Small intestine (tissue), 7 donors: ENCODE results near the gene TEDC1. TPM values are rescaled to one million over a fixed set of nuclear protein-coding genes. Genes with fewer than 3 reads are reported as not detected.

ENCODE experiments used
- DNase-seq, 2 donors: peaks; one replicate each; pipeline versions ENCODE4 v3.0.0 to v3.0.0-alpha.2; 2013
- FAIRE-seq: peaks from 2 replicates; lab custom pipeline; 2012; peaks lifted over from hg19 to GRCh38; lab: Jason Lieb, UNC
- H3K27ac ChIP-seq, 3 donors: one replicate each; pipeline ENCODE4 v1.5.1; 2013; ENCODE audit warnings: low read length in 2 of 3, mild to moderate bottlenecking in 2 of 3, control low read depth in 1 of 3, inconsistent platforms in 1 of 3, low read depth in 1 of 3, moderate library complexity in 1 of 3
- H3K27me3 ChIP-seq, 3 donors: one replicate each; pipeline ENCODE4 v1.6.1; 2013; ENCODE audit warnings: low read length in 3 of 3, inconsistent platforms in 1 of 3; ENCODE audit not compliant: control insufficient read depth in 3 of 3, insufficient read depth in 3 of 3
- H3K36me3 ChIP-seq, 3 donors: one replicate each; pipeline ENCODE4 v1.6.1; 2013; ENCODE audit warnings: low read length in 3 of 3, inconsistent platforms in 1 of 3, low read depth in 1 of 3, mild to moderate bottlenecking in 1 of 3, moderate library complexity in 1 of 3; ENCODE audit not compliant: control insufficient read depth in 3 of 3, insufficient read depth in 2 of 3
- H3K4me1 ChIP-seq, 3 donors: one replicate each; pipeline ENCODE4 v1.6.1; 2013; ENCODE audit warnings: low read length in 2 of 3, inconsistent platforms in 1 of 3, low read depth in 1 of 3, mild to moderate bottlenecking in 1 of 3, moderate library complexity in 1 of 3; ENCODE audit not compliant: control insufficient read depth in 3 of 3, insufficient read depth in 2 of 3
- H3K4me3 ChIP-seq, 3 donors: one replicate each; pipeline ENCODE4 v1.5.1; 2013; ENCODE audit warnings: low read length in 3 of 3, control low read depth in 1 of 3, inconsistent platforms in 1 of 3, low read depth in 1 of 3, mild to moderate bottlenecking in 1 of 3, moderate library complexity in 1 of 3
- H3K9me3 ChIP-seq, 2 donors: one replicate each; pipeline ENCODE4 v1.6.1; 2013; ENCODE audit warnings: low read depth in 1 of 2, low read length in 1 of 2; ENCODE audit not compliant: control insufficient read depth in 2 of 2, insufficient read depth in 1 of 2
- WGBS, 3 donors: extraction: QIAGEN DNeasy Blood & Tissue Kit; methylation state at CpG; one replicate each; pipeline ENCODE4 v1.1.7; 2013; 5-methylcytosine and 5-hydroxymethylcytosine counted together
- polyA plus RNA-seq, 4 donors: library from polyadenylated mRNA; stranded (reverse) in 3 of 4; unstranded in 1 of 4; fragments of 200-250 nt in 3 of 4; fragments of 120-200 nt in 1 of 4; gene quantifications; one replicate each; pipeline versions ENCODE4 v1.2.1 to v1.2.3, GENCODE V29; 2013
- donor health status: healthy with polysubstance abuse.
- donor health status: control.
- donor health status: control.
- donor health status: Bipolar disorder and iron deficiency.
- donor health status: healthy.

TEDC1 gene
- polyA plus RNA-seq, 4 donors: 6.6 to 28.0 (median 23.8) TPM

GRCh38 chr14:105531088-105531893, 40.2 kb downstream of the TEDC1 start:
- DNase-seq (no peak), FAIRE-seq (no peak)
- WGBS, 3 donors: 86 to 92% (median 87%) methylated on average over 26 to 30 of the region's 30 CpGs
- Histone ChIP-seq H3K36me3 (no peaks in the 10 kb centered on the region), H3K9me3 (no peaks in the 10 kb centered on the region), H3K4me3 (no peak overlapping the region), H3K4me1 (peaks cover 0 to 13% (median 2%) of the 10 kb centered on the region in 3 donors), H3K27me3 (peaks cover 2 to 22% (median 7%) of the 10 kb centered on the region in 3 donors), H3K27ac (no peak overlapping the region)

DNA sequence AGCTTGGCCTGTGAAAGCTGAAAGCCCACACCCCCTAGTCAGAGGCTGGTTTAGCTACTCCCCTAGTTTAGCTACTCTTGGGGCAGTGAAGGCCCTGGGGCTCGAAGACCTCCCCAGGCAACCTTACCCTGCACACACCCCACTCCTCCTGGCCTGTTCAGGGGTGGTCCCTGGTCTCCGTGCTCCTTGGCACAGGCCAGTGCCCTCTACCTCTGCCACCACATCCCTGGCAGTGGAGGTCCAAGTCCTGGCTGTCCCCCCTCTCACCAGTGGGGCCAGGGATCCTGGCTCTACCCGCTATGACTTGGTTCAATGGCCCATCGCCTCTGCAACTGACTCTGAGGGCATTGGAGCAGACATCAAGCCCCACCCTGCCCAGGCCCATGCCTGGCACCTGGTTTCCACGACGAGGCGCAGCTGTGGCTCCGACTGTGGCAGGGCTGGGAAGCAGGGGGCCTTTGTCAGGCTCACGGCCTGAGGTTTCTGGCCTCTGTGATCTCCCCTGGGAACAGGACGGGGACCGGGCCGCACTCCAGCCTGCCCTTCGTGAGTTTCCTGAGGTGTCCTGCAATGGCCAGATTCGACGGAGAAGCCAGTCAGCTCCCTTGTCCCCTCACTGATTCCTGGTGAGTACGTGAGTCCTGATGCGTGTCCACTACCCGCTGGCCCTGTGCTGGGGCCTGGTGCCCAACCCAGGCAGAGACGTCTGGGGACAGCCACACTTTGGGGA, 41.0 kb downstream of the TEDC1 start:
- H3K4me3 ChIP-seq: no peak overlapping the region
- no peak overlapping the region for H3K27ac ChIP-seq
- peaks cover 0 to 10% (median 0%) of the 10 kb centered on the region in 3 donors for H3K4me1 ChIP-seq
- FAIRE-seq: no peak
- no peak for DNase-seq
- H3K9me3 ChIP-seq: no peaks in the 10 kb centered on the region
- H3K27me3 ChIP-seq: peaks cover 1 to 21% (median 7%) of the 10 kb centered on the region in 3 donors
- 80 to 84% (median 81%) methylated on average over 19 of the region's 19 CpGs for WGBS, 3 donors
- H3K36me3 ChIP-seq: no peaks in the 10 kb centered on the region

DNA sequence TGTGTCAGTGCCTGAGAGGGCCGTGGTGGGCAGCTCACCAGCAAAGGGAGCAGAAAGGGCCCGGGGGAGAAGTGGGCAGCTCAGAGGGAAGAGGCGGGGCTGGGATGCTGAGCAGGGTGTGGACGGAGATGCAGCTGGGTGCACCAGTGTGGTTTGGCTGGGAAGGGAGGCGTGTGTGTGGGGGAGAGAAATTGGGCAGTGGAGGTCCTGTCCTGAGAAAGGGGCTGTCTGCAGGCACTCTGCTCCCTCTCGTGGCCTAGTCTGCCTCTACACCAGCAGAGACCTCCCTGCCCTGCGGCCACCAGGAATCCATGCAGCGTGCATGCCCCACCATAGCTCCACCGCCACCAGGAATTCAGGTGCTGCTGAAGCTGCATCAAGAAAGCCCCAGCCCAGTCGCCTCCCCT, 41.7 kb downstream of the TEDC1 start:
- WGBS, 3 donors: 48 to 61% (median 51%) methylated on average over 9 to 10 of the region's 10 CpGs
- Histone ChIP-seq H3K27ac (no peak overlapping the region), H3K27me3 (peaks cover 0 to 14% (median 7%) of the 10 kb centered on the region in 3 donors), H3K36me3 (no peaks in the 10 kb centered on the region), H3K9me3 (no peaks in the 10 kb centered on the region), H3K4me3 (no peak overlapping the region), H3K4me1 (peaks cover 0 to 3% (median 0%) of the 10 kb centered on the region in 3 donors)
- FAIRE-seq (no peak), DNase-seq (no peak)

- 68 to 77% (median 74%) methylated on average over 9 of the region's 9 CpGs for WGBS, 3 donors
- Histone ChIP-seq H3K27ac (no peak overlapping the region), H3K9me3 (no peaks in the 10 kb centered on the region), H3K36me3 (no peaks in the 10 kb centered on the region), H3K27me3 (peaks cover 0 to 10% (median 7%) of the 10 kb centered on the region in 3 donors), H3K4me1 (no peaks in the 10 kb centered on the region), H3K4me3 (no peak overlapping the region)
- DNase-seq: no peak
- FAIRE-seq: no peak
These were observed 42.3 kb downstream of the TEDC1 start for GRCh38 chr14:105533391-105533790.

DNA sequence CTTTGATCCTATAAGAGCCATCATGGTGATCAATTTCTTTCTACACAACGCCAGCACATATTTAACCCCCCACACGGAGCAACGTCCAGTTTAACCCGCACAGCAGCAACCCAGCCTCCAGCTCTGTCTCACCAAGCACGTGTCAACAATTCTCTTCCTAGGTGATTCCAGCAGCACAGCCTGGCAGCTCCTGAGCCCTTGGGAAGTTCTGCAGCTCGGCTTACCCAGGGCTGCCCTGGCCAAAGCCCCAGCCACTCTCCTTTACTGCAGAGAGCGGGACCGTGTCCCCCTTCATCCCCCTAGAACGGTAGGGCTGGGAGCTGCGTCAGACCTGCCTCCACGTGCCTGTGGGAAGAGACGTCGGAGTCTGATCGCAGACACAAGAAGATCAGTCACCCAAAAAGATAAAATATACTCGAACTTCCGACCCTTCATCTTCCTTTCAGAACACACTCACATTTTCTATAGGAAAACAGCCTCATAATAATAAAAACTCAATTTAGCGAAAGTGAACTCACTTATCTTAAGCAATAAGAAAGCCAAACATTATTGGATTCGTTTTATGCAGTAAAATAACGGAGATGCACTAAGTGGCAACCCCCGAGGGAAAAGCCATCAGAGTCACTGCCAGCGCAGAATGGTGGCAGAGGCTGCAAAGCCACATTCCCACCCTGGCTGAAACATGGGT, 42.9 kb downstream of the TEDC1 start:
- DNase-seq (no peak), FAIRE-seq (no peak)
- Histone ChIP-seq H3K9me3 (no peaks in the 10 kb centered on the region), H3K36me3 (no peaks in the 10 kb centered on the region), H3K27me3 (peaks cover 0 to 8% (median 5%) of the 10 kb centered on the region in 3 donors), H3K4me3 (no peak overlapping the region), H3K4me1 (no peaks in the 10 kb centered on the region), H3K27ac (no peak overlapping the region)
- WGBS, 3 donors: 60 to 71% (median 68%) methylated on average over 21 of the region's 21 CpGs

GRCh38 chr14:105534586-105534985, 43.5 kb downstream of the TEDC1 start:
- DNase-seq: no peak
- Histone ChIP-seq H3K4me3 (no peak overlapping the region), H3K4me1 (no peaks in the 10 kb centered on the region), H3K9me3 (no peaks in the 10 kb centered on the region), H3K36me3 (no peaks in the 10 kb centered on the region), H3K27me3 (peaks cover 0 to 4% (median 0%) of the 10 kb centered on the region in 3 donors), H3K27ac (no peak overlapping the region)
- FAIRE-seq: no peak
- WGBS, 3 donors: 41 to 62% (median 44%) methylated on average over 12 to 13 of the region's 13 CpGs

DNA sequence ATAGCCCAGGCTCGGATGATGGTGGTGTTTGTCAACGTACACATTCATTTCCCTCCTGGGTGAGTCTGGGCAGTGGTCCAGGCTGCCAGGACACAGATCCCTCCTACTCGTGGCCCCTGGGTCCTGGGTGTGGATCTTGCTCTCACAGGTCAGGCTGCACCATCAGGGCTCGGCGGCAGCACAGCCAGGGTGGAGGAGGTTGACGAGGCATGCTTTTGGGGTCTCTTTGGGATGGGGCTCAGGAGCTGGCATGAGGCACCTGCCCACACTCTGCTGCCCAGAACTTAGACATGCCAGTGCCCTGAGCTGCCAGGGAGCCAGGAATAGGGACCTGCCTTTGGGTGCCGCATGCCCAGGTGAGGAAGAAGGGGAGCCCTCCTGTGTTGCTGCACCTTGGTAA, 45.0 kb downstream of the TEDC1 start:
- Histone ChIP-seq H3K27me3 (no peaks in the 10 kb centered on the region), H3K4me1 (no peaks in the 10 kb centered on the region), H3K9me3 (no peaks in the 10 kb centered on the region), H3K4me3 (no peak overlapping the region), H3K27ac (no peak overlapping the region), H3K36me3 (no peaks in the 10 kb centered on the region)
- 80 to 84% (median 81%) methylated on average over 7 of the region's 7 CpGs for WGBS, 3 donors
- FAIRE-seq (no peak), DNase-seq (no peak)
